Measurements from ENCODE around the gene SYNE1. TPM values are rescaled to one million over a fixed set of nuclear protein-coding genes. Genes with fewer than 3 reads are reported as not detected.

SYNE1 gene
- total and polyA plus RNA-seq, 10 of the 15 experiments (the other 5 are each of a cell fraction or from before 2014, with no cell fraction given) = 2.3 to 28.7 (median 14.1) TPM

DNA sequence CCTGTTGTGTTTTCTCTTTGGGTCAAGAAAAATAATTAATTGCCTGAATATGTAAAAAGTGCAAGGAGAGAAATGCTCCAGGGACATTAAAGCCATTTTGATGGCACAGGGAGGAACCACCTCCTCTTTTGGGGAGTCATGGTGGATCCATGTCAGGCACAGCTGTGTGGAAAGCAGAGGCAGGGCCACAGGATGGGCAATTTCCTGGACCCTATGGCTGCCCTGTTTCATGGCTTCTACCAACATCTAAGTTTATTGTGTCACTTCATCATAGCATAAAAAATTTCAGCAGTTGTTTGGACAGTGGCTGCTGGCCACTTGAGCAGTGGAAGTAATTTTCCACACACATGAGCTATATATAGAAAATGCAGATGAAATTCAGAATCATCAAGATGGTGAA lies 238.2 kb downstream of the SYNE1 start:
- ChIA-PET POLR2A (no interaction called here), CTCF (no interaction called here), SMC1A (ENCODE audit: uncharacterized antibody, unreplicated experiment) (interaction anchor here (1.2 kb wide), 1 partner anchor 17 kb away, joined by 3 read pairs; no protein-coding TSS in a partner anchor), RAD21 (ENCODE audit: unreplicated experiment) (no interaction called here)
- no peak overlapping the region for H3K9ac ChIP-seq (ENCODE audit: control insufficient read depth, insufficient read depth, low read length)
- ATAC-seq (no peak), FAIRE-seq (no peak), DNase-seq (ENCODE audit: low read depth, low spot score) (no peak)
- H3K4me1 ChIP-seq (ENCODE audit: control insufficient read depth, insufficient read depth, low read length) = no peaks in the 10 kb centered on the region
- no TSS peak for BruUV-seq (replicated peaks)
- no peak overlapping the region for H2AFZ ChIP-seq (ENCODE audit: control insufficient read depth, low read depth, low read length)
- in situ Hi-C loops (cut with MboI) = no loop called here
- H3K4me3 ChIP-seq = no peak overlapping the region
- H3K9me3 ChIP-seq (replicated peaks; ENCODE audit: control insufficient read depth, insufficient read depth, low read length) = no peaks in the 10 kb centered on the region
- no peaks in the 10 kb centered on the region for H3K27me3 ChIP-seq (replicated peaks in 1 of 2; ENCODE audit: control insufficient read depth in 2 of 2, insufficient read depth in 2 of 2, low read length in 1 of 2)
- H3K4me2 ChIP-seq (ENCODE audit: control insufficient read depth, insufficient read depth) = no peak overlapping the region
- no peaks in the 10 kb centered on the region for H4K20me1 ChIP-seq (ENCODE audit: control insufficient read depth, insufficient read depth)
- no peaks in the 10 kb centered on the region for H3K36me3 ChIP-seq (ENCODE audit: control insufficient read depth in 2 of 2, insufficient read depth in 2 of 2, low read length in 1 of 2)
- no peaks in the 10 kb centered on the region for H3K79me2 ChIP-seq (ENCODE audit: control insufficient read depth, insufficient read depth, low read length)
- H3K27ac ChIP-seq (ENCODE audit: control insufficient read depth, insufficient read depth) = no peak overlapping the region
- intact Hi-C loops (cut with micrococcal nuclease; ENCODE audit: unreplicated experiment) = no loop called here
- no peak for TF ChIP-seq ESRRA (IDR thresholded peaks at IDR 0.05; ENCODE audit: low read length)
- TF ChIP-seq, protein P1, sequence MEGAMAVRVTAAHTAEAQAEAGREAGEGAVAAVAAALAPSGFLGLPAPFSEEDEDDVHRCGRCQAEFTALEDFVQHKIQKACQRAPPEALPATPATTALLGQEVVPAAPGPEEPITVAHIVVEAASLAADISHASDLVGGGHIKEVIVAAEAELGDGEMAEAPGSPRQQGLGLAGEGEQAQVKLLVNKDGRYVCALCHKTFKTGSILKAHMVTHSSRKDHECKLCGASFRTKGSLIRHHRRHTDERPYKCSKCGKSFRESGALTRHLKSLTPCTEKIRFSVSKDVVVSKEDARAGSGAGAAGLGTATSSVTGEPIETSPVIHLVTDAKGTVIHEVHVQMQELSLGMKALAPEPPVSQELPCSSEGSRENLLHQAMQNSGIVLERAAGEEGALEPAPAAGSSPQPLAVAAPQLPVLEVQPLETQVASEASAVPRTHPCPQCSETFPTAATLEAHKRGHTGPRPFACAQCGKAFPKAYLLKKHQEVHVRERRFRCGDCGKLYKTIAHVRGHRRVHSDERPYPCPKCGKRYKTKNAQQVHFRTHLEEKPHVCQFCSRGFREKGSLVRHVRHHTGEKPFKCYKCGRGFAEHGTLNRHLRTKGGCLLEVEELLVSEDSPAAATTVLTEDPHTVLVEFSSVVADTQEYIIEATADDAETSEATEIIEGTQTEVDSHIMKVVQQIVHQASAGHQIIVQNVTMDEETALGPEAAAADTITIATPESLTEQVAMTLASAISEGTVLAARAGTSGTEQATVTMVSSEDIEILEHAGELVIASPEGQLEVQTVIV (IDR thresholded peaks at IDR 0.05; ENCODE audit: borderline replicate concordance, partially characterized antibody) = no peak
- no peak for TF ChIP-seq PAX8 (IDR thresholded peaks at IDR 0.05)
- no peak for TF ChIP-seq RUNX3 (IDR thresholded peaks at IDR 0.05; ENCODE audit: low read length)
- TF ChIP-seq RCOR1 (conservative IDR thresholded peaks at IDR 0.05; ENCODE audit: low read depth, low read length) = no peak
- TF ChIP-seq SPI1 (IDR thresholded peaks at IDR 0.05; ENCODE audit: borderline replicate concordance, insufficient read depth, low read depth, low read length) = no peak
- TF ChIP-seq ZSCAN29 (IDR thresholded peaks at IDR 0.05) = no peak
